Activated CD4-positive, alpha-beta T cell treated with anti-CD3 and anti-CD28 coated beads, Interleukin-2, Interleukin-6, amounts not matched to agents 100 ng/mL and 50 ng/mL, durations not matched to agents 16 hours and 8 hours (primary cell): ENCODE data around the gene SEC14L6.

Source experiments
- DNase-seq: peaks from one replicate; pipeline ENCODE4 v3.0.0-alpha.2; 2020

SEC14L6 gene

GRCh38 chr22:30491381-30491780, 55.2 kb downstream of the SEC14L6 start:
- DNase-seq, result no peak

- DNase-seq, result no peak
These were observed 56.1 kb downstream of the SEC14L6 start for GRCh38 chr22:30490399-30490798.

GRCh38 chr22:30488121-30488520, 58.4 kb downstream of the SEC14L6 start:
- DNase-seq, result no peak

GRCh38 chr22:30486661-30487115, 59.9 kb downstream of the SEC14L6 start:
- DNase-seq, result no peak

- DNase-seq, result no peak
These were observed 60.4 kb downstream of the SEC14L6 start for GRCh38 chr22:30486118-30486517.

- DNase-seq, result peak; percentile 82
These were observed 61.1 kb downstream of the SEC14L6 start for GRCh38 chr22:30485362-30485988.

- DNase-seq, result no peak
These were observed 63.4 kb downstream of the SEC14L6 start for GRCh38 chr22:30483169-30483568.

- DNase-seq, result no peak
These were observed 64.8 kb downstream of the SEC14L6 start for GRCh38 chr22:30481711-30482110.

- DNase-seq, result no peak
These were observed 66.6 kb downstream of the SEC14L6 start for GRCh38 chr22:30479981-30480380.

- DNase-seq, result no peak
These were observed 71.7 kb downstream of the SEC14L6 start for GRCh38 chr22:30474683-30475424.

GRCh38 chr22:30474121-30474520, 72.4 kb downstream of the SEC14L6 start:
- no peak for DNase-seq

GRCh38 chr22:30472994-30473720, 73.4 kb downstream of the SEC14L6 start:
- DNase-seq, result no peak
